Activated CD8-positive, alpha-beta T cell treated with anti-CD3 and anti-CD28 coated beads, Interleukin-2, amount 10 ng/mL, durations not matched to agents 7 days and 5 days (primary cell): ENCODE measurements around the gene ACTG2. TPM values are rescaled to one million over a fixed set of nuclear protein-coding genes. Genes with fewer than 3 reads are reported as not detected.
"Not testable (repeated sequence)": the region's sequence is repeated elsewhere in the genome, so short reads cannot be mapped to it uniquely, and the experiment has no call there.

ENCODE experiments used
- ATAC-seq: fragments of 150-1000 bp; cut with Tn5 transposase; one replicate; pipeline ENCODE4 v1.10.0; 2021; ENCODE audit warnings: moderate library complexity
- CTCF ChIA-PET: fragments of 350-600 bp; sonication (Branson Sonifier 250); formaldehyde crosslinking; loops from one replicate; lab custom pipeline; 2021; ENCODE audit warnings: antibody characterized with exemption; lab: Charles Lee
- POLR2A ChIA-PET: fragments of 350-600 bp; sonication (Branson Sonifier 250); formaldehyde crosslinking; loops from one replicate; lab custom pipeline; 2021; ENCODE audit warnings: antibody characterized with exemption; lab: Charles Lee
- DNase-seq: peaks from one replicate; pipeline ENCODE4 v3.0.0-alpha.2; 2020
- H3K27ac Mint-ChIP-seq: one replicate; pipeline ENCODE4 v1.8.0; 2021; ENCODE audit warnings: mild to moderate bottlenecking, mixed read lengths
- H3K27me3 Mint-ChIP-seq: one replicate; pipeline ENCODE4 v1.8.0; 2021; ENCODE audit warnings: low read depth, mixed read lengths
- H3K36me3 Mint-ChIP-seq: one replicate; pipeline ENCODE4 v1.8.0; 2021; ENCODE audit warnings: low read depth, mixed read lengths
- H3K4me1 Mint-ChIP-seq: one replicate; pipeline ENCODE4 v1.8.0; 2021; ENCODE audit warnings: low read depth, mixed read lengths
- H3K4me3 Mint-ChIP-seq: one replicate; pipeline ENCODE4 v1.8.0; 2021; ENCODE audit warnings: mild to moderate bottlenecking, mixed read lengths
- H3K9me3 Mint-ChIP-seq: one replicate; pipeline ENCODE4 v1.8.0; 2022; ENCODE audit warnings: mixed read lengths; ENCODE audit not compliant: insufficient read depth
- total RNA-seq, 2 experiments: library from RNA; stranded (reverse); gene quantifications; one replicate each; pipeline ENCODE4 v1.2.3, GENCODE V29; 2021

ACTG2 gene
- total RNA-seq, 2 experiments from 2014 or later = 0.81 TPM; not detected in 1

DNA sequence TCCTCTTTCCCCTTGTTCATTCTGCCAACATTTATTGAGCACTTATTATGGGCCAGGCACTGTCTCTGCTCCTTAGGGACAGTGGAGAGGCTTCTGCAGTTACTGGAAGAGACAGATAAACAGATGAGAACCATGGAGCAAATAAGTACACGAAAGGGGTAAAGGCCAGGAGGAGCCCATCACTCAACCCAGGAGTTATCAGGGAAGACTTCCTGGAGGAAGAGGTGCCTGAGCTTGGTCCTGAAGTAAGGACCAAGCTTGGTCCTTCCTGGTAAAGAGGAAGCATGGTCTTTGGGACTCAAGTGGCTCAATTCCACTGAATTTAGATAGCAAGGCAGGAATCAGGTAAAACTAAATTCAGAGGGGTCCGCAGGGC is 1.7 kb downstream of the ACTG2 start:
- DNase-seq = no peak
- ATAC-seq = no peak
- peak overlapping the region; percentile 59 for H3K27ac Mint-ChIP-seq
- peaks cover 46% of the 10 kb centered on the region for H3K4me1 Mint-ChIP-seq
- H3K36me3 Mint-ChIP-seq = no peaks in the 10 kb centered on the region
- ChIA-PET CTCF (interaction anchor here (1.0 to 1.2 kb wide), 2 partner anchors 14 to 67 kb away, joined by 3 read pairs; no protein-coding TSS in a partner anchor), POLR2A (interaction anchor here (0.9 kb wide), 1 partner anchor 284 kb away, joined by 4 read pairs; the partner anchor contains the start of gene MOB1A)
- H3K9me3 Mint-ChIP-seq = no peaks in the 10 kb centered on the region
- no peaks in the 10 kb centered on the region for H3K27me3 Mint-ChIP-seq
- H3K4me3 Mint-ChIP-seq = no peak overlapping the region

DNA sequence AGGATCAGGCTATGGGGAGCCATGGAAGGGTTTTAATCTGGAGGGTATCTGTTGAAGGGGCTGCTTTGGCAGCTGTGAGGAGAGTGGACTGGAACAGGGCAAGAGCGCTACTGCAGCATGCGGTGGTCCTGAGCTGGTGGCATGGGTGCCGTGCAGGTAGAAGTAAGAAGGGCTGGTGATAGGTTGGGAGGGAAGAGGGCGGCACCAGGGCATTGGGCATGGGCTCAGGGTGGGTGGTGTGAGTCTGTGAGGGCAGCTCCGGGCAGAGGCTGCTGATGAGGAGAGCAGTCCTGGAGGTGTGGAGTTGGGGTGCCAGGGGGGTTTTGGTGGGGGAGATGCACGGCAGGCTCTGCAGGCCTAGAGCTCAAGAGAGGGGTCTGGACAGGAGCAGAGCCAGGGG is 2.1 kb downstream of the ACTG2 start:
- no peaks in the 10 kb centered on the region for H3K36me3 Mint-ChIP-seq
- ChIA-PET POLR2A (interaction anchor here (0.9 kb wide), 1 partner anchor 284 kb away, joined by 4 read pairs; the partner anchor contains the start of gene MOB1A), CTCF (interaction anchor here (1.5 kb wide), 1 partner anchor 22 kb away, joined by 3 read pairs; no protein-coding TSS in a partner anchor)
- no peaks in the 10 kb centered on the region for H3K27me3 Mint-ChIP-seq
- H3K27ac Mint-ChIP-seq = peak overlapping the region; percentile 59
- H3K4me1 Mint-ChIP-seq = peaks cover 46% of the 10 kb centered on the region
- H3K9me3 Mint-ChIP-seq = no peaks in the 10 kb centered on the region
- ATAC-seq (no peak), DNase-seq (no peak)
- no peak overlapping the region for H3K4me3 Mint-ChIP-seq

DNA sequence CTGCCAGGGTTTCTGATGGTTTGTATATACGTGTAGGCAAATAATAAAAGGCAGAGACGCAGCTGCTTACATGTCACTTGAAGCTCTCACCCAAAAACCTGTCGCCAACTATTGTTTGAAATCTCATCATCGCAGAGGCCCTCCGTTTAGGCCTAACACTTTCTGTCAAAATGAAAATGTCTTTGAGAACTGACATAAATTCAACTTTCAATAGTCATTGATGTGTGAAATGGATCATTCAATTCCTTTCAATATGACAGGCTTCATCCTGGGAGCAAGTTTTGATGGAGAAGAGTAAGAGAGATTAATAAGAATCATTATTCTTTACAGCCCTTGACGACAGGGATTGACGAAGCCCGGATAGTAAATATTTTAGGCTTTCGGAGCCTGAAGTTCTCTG is 2.7 kb downstream of the ACTG2 start:
- no peaks in the 10 kb centered on the region for H3K36me3 Mint-ChIP-seq
- ATAC-seq (no peak), DNase-seq (no peak)
- no peak overlapping the region for H3K4me3 Mint-ChIP-seq
- CTCF ChIA-PET = interaction anchor here (1.5 to 2.1 kb wide), 3 partner anchors 12 to 67 kb away, joined by 3 to 12 read pairs (median 6); partner anchors contain the start of gene STAMBP
- H3K4me1 Mint-ChIP-seq = peaks cover 46% of the 10 kb centered on the region
- H3K9me3 Mint-ChIP-seq = no peaks in the 10 kb centered on the region
- no peaks in the 10 kb centered on the region for H3K27me3 Mint-ChIP-seq
- H3K27ac Mint-ChIP-seq = no peak overlapping the region
- POLR2A ChIA-PET = interaction anchor here (0.9 to 1.7 kb wide), 2 partner anchors 12 to 283 kb away, joined by 4 to 5 read pairs; partner anchors contain the start of gene MOB1A

DNA sequence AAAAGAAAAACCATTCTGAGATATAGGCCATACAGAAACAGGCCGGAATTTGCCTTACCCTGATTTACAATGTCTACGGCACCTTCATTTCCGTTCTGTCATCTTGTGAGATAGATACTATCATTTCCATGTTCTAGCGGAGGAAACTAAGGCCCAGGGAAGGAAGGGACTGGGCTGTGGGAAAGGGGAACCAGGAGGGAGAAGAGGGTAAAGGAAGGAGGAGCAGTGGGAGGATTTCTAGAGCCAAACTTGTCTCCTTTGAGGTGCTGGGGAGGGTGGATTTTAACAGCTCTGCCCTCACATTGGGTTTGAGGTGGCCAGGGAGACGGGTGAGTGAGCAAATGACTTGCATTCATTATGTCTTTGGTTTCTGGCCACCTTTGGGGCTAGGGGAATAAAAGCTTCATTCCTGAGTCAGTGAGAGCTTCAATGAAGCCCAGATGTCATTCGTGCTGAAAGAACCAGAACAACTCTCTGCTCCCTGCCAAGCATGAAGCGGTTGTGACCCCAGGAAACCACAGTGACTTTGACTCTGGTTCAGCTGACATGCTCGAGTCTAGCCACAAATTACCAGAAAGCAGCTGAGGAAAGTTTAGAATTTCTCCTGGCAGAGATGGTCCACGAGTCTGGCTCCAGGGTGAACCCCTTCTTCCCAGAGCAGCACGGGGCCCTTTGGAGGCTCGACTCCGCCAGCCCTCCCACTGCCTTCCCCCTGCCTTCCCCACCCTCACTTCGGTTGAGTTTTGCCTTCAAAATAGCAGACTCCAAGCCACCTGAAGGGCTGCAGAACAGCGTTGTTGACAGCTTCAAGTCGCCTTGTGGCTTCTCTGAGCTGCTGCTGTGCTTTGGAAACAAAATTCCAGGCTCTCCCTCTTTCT is 3.8 kb downstream of the ACTG2 start:
- peak; percentile 81 for DNase-seq
- H3K9me3 Mint-ChIP-seq = no peaks in the 10 kb centered on the region

DNA sequence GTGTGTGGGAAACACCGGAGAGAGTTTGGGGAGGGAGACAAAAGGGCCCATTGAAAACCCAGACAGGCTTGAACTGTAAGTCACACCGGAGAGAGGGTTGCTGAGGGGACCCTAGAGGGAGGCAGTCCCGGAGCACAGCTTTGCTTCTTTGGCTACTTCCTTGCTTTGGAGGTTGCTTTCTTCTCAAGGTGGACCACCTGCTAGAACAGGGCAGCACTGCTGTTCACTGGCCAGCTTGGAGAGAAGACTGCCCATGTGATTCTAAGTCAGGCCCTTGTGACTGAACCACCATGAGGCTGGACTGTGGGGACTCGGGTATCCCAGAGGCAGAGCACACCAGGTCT is 4.4 kb downstream of the ACTG2 start:
- Mint-ChIP-seq H3K4me1 (peaks cover 53% of the 10 kb centered on the region), H3K27ac (peak overlapping the region; percentile 99), H3K9me3 (no peaks in the 10 kb centered on the region), H3K27me3 (peaks cover 2% of the 10 kb centered on the region), H3K4me3 (peak overlapping the region; percentile 67), H3K36me3 (no peaks in the 10 kb centered on the region)
- DNase-seq = no peak
- POLR2A ChIA-PET = interaction anchor here (1.1 to 1.7 kb wide), 5 partner anchors 11 to 250 kb away, joined by 3 to 6 read pairs (median 5); partner anchors contain the start of gene DGUOK
- ATAC-seq = peak; percentile 51
- CTCF ChIA-PET = interaction anchor here (0.8 to 2.1 kb wide), 7 partner anchors 10 to 281 kb away, joined by 3 to 12 read pairs (median 4); partner anchors contain the start of genes MOB1A and STAMBP

More for the DNA sequence above, 3.8 kb downstream of the ACTG2 start:
- ChIA-PET POLR2A (interaction anchor here (0.9 to 1.7 kb wide), 6 partner anchors 11 to 251 kb away, joined by 3 to 6 read pairs (median 4); partner anchors contain the start of gene DGUOK), CTCF (interaction anchor here (0.8 to 2.1 kb wide), 10 partner anchors 11 to 282 kb away, joined by 3 to 12 read pairs (median 4); partner anchors contain the start of genes BOLA3, MOB1A and STAMBP)
- ATAC-seq = peak; percentile 90
- peak overlapping the region; percentile 67 for H3K4me3 Mint-ChIP-seq
- peak overlapping the region; percentile 99 for H3K27ac Mint-ChIP-seq
- H3K27me3 Mint-ChIP-seq = no peaks in the 10 kb centered on the region
- H3K4me1 Mint-ChIP-seq = peaks cover 47% of the 10 kb centered on the region
- no peaks in the 10 kb centered on the region for H3K36me3 Mint-ChIP-seq

DNA sequence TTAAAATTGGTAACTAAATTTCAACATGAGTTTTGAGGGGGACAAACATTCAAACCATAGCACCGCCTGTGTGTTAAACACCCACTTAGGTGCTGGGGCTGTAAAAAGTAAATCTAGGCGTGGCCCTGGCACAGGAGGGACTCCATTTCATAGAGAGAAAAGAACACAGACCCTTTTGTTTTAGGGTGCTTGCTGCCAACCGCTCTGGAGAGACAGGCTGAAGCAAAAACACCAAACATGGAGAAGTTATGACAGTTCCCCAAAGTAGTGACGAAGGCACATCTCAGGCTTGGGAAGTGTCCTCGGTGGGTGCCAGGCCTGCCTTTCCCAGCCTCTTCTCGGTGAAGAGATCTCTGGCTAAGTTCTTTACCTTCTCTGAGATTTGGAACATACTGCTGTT is 5.1 kb downstream of the ACTG2 start:
- POLR2A ChIA-PET = no interaction called here
- Mint-ChIP-seq H3K36me3 (no peaks in the 10 kb centered on the region), H3K27me3 (peaks cover 2% of the 10 kb centered on the region), H3K27ac (no peak overlapping the region), H3K4me3 (no peak overlapping the region), H3K4me1 (peaks cover 54% of the 10 kb centered on the region), H3K9me3 (no peaks in the 10 kb centered on the region)
- ATAC-seq = no peak
- no peak for DNase-seq
- CTCF ChIA-PET = no interaction called here

DNA sequence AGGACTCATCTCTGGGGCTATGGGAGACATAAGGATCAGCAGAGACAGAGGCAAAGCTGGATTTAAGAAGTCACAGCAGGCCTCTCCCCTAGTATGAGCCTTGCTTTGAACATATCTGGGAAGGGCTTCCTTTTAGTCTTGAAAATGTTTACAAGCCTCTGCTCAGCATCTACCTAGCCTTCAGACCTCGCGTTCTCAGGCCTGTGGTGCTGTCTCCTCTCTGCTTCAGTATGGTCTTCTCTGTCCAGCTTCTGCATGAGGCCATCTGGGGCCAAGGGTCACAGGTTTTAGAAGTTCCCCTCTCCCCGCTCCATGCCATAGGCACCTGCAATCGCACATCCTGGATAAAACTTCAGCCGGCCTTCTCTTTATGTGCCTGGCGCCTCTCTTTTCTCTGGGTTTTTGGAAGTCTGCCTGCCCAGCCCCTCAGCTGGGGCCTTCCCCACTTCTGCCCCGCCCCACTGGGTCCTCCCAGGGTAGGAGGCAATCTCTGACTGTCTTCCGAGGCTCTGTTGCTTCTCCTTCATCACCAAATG is 7.1 kb downstream of the ACTG2 start:
- Mint-ChIP-seq H3K9me3 (no peaks in the 10 kb centered on the region), H3K27ac (no peak overlapping the region), H3K4me3 (no peak overlapping the region), H3K27me3 (peaks cover 2% of the 10 kb centered on the region), H3K36me3 (no peaks in the 10 kb centered on the region), H3K4me1 (peaks cover 38% of the 10 kb centered on the region)
- ChIA-PET CTCF (interaction anchor here (0.9 kb wide), 1 partner anchor 8 kb away, joined by 4 read pairs; no protein-coding TSS in a partner anchor), POLR2A (no interaction called here)
- ATAC-seq (no peak), DNase-seq (no peak)

DNA sequence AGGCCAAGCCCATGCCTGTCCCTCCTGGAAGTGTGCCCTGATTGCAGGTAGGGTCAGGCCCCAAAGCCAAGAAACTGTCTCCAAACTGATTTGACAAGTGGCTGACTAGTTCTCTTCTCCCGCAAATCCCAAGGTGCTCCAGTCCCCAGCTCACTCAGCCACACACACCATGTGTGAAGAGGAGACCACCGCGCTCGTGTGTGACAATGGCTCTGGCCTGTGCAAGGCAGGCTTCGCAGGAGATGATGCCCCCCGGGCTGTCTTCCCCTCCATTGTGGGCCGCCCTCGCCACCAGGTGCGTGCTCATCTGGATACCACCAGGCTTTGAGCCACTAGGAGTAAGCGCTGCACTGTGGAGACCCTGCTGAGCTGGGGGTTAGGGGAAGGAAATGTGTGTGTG is 8.3 kb downstream of the ACTG2 start:
- no peak overlapping the region for H3K27ac Mint-ChIP-seq
- no peak overlapping the region for H3K4me3 Mint-ChIP-seq
- H3K9me3 Mint-ChIP-seq = no peaks in the 10 kb centered on the region
- DNase-seq = no peak
- ATAC-seq = no peak
- H3K4me1 Mint-ChIP-seq = peaks cover 25% of the 10 kb centered on the region
- ChIA-PET CTCF (no interaction called here), POLR2A (no interaction called here)
- no peaks in the 10 kb centered on the region for H3K36me3 Mint-ChIP-seq
- H3K27me3 Mint-ChIP-seq = peaks cover 2% of the 10 kb centered on the region

DNA sequence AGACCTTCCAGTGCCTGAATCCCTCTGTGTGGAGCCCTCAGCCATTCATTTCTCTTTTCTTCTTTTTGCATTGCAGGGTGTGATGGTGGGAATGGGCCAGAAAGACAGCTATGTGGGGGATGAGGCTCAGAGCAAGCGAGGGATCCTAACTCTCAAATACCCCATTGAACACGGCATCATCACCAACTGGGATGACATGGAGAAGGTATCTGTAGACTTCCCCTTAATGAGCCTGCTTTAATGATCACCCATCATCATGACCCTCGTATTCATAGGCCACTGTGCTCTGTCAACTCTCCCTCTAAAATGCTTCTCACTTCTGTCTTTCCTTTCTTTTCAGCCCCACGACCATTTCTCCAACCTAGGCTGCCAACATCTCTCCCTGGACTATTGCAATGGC is 9.5 kb downstream of the ACTG2 start:
- no peaks in the 10 kb centered on the region for H3K36me3 Mint-ChIP-seq
- H3K4me3 Mint-ChIP-seq = no peak overlapping the region
- DNase-seq (no peak), ATAC-seq (no peak)
- H3K27me3 Mint-ChIP-seq = peaks cover 2% of the 10 kb centered on the region
- H3K27ac Mint-ChIP-seq = no peak overlapping the region
- POLR2A ChIA-PET = no interaction called here
- CTCF ChIA-PET = interaction anchor here (0.6 to 1.6 kb wide), 4 partner anchors 10 to 249 kb away, joined by 3 to 5 read pairs (median 3); no protein-coding TSS in a partner anchor
- H3K4me1 Mint-ChIP-seq = peaks cover 14% of the 10 kb centered on the region
- no peaks in the 10 kb centered on the region for H3K9me3 Mint-ChIP-seq

DNA sequence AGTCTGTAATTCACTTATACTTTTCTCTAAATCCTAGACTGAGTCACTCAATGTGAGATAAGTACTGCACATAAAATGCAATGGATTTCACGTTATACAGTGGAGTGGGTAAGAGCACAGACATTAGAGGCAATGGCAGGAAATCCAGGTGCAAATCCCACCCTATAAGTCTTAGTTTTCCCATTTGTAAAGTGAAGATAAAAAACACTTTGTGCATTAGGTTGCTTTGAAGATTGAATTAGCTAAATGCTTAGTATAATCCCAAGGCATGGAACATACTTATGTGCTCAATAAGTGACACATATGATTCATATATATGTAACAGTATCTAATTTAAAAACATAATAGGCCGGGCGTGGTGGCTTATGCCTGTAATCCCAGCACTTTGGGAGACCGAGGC is 10.5 kb downstream of the ACTG2 start:
- Mint-ChIP-seq H3K27me3 (peaks cover 2% of the 10 kb centered on the region), H3K27ac (no peak overlapping the region), H3K4me1 (peaks cover 15% of the 10 kb centered on the region), H3K36me3 (no peaks in the 10 kb centered on the region), H3K9me3 (no peaks in the 10 kb centered on the region), H3K4me3 (no peak overlapping the region)
- ChIA-PET CTCF (interaction anchor here (1.3 to 1.6 kb wide), 2 partner anchors 11 to 248 kb away, joined by 3 read pairs; no protein-coding TSS in a partner anchor), POLR2A (no interaction called here)
- DNase-seq = no peak
- no peak for ATAC-seq

DNA sequence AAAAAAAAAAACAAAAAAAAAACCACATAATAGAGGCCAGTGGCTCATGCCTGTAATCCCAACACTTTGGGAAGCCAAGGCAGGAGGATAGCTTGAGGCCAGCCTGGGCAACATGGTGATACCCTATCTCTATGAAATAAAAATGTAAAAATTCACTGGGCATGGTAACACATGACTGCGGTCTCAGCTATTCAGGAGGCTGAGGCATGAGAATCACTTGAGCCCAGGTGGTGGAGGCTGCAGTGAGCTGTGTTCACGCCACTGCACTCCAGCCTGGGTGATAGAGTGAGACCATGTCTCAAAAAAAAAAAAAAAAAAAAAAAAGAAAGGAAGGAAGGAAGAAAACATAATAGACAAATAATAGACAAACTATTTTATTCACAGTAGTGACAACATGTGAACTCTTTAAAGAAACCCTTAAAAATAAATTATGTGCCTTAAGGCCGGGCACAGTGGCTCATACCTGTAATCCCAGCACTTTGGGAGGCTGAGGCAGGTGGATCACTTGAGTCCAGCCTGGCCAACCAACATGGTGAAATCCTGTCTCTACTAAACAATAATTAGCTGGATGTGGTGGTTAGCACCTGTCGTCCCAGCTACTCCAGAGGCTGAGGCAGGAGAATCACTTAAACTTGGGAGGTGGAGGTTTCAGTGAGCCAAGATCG is 11.3 kb downstream of the ACTG2 start:
- H3K9me3 Mint-ChIP-seq, H3K27me3 Mint-ChIP-seq, POLR2A ChIA-PET, H3K27ac Mint-ChIP-seq, H3K4me3 Mint-ChIP-seq, ATAC-seq, H3K36me3 Mint-ChIP-seq: not testable (repeated sequence)
- peaks cover 15% of the 10 kb centered on the region for H3K4me1 Mint-ChIP-seq
- CTCF ChIA-PET = interaction anchor here (1.6 kb wide), 1 partner anchor 247 kb away, joined by 3 read pairs; no protein-coding TSS in a partner anchor
- DNase-seq = peak; percentile 2
